Retina (tissue), 1 donor: Measurements from ENCODE around the gene NOVA2.
A peak's percentile ranks its signal among the peaks of the same experiment; 100 is the strongest.

Experiments used
- DNase-seq: peaks from one replicate; pipeline ENCODE4 v3.0.0-alpha.2; 2016

The NOVA2 gene, protein sequence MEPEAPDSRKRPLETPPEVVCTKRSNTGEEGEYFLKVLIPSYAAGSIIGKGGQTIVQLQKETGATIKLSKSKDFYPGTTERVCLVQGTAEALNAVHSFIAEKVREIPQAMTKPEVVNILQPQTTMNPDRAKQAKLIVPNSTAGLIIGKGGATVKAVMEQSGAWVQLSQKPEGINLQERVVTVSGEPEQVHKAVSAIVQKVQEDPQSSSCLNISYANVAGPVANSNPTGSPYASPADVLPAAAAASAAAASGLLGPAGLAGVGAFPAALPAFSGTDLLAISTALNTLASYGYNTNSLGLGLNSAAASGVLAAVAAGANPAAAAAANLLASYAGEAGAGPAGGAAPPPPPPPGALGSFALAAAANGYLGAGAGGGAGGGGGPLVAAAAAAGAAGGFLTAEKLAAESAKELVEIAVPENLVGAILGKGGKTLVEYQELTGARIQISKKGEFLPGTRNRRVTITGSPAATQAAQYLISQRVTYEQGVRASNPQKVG

DNA sequence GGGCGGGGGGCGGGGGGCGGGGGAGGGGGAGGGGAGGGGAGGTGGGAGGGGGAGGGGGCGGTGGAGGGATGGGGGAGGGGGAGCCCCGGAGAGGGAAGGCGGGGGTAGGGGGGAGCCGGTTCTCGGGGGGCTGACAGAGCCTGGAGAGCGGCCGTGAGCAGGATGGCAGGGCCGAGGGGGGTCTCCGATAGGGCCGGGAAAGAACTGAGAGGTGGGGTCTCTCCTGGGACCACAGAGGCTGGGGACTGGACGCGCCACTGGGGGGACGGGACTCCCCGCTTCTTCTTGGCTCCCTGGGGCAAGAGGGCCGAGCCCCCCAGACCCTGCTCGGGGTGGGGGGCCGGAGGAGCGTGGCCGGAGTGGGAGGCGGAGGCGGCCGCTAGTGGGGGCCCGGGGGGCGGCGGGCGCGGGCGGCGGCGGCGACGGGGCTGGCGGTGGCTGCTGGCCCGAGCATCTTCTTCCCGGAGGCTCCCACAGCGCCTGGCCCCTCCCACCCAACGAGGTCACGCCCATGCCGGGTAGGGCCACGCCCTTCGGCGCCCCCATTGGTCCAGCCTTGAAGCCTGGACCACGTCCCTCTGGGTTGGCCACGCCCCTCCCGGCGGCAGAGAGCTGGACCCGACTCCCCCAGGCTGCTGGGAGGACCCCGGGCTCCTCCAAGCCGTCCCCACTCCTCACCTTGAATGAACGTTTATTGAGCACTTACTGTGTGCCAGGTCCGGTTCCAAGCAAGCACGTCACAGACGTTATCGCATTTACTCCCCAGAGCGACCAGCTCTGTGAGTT is at the start of gene NOVA2:
TSS of gene NOVA2 (minus strand) at position 313 of the 786 bp plus-strand sequence. CDS start 514 bp downstream, outside the sequence.
- peak; percentile 93 for DNase-seq

DNA sequence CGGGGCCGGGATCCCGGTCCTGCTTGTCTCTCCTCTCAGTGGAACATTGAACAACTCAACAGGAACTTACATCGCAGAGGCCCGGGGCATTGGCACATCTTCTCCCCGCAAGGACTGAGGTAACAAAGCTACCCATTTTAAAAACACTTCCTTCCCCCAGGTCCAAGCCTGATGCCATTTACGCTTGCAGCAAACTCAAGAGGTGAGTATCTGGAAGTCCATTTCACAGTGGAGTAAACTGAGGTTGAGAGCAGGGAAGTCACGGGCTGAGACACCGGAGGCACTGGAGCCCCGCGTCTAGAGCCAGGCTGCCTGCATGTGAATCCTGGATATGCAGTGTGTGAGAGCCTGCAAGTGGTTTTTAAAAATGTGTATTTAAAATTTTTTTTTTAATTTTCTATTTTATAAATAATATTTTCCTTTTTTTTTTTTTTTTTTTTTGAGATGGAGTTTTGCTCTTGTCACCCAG is 49.7 kb upstream of the NOVA2 start:
- DNase-seq = no peak

DNA sequence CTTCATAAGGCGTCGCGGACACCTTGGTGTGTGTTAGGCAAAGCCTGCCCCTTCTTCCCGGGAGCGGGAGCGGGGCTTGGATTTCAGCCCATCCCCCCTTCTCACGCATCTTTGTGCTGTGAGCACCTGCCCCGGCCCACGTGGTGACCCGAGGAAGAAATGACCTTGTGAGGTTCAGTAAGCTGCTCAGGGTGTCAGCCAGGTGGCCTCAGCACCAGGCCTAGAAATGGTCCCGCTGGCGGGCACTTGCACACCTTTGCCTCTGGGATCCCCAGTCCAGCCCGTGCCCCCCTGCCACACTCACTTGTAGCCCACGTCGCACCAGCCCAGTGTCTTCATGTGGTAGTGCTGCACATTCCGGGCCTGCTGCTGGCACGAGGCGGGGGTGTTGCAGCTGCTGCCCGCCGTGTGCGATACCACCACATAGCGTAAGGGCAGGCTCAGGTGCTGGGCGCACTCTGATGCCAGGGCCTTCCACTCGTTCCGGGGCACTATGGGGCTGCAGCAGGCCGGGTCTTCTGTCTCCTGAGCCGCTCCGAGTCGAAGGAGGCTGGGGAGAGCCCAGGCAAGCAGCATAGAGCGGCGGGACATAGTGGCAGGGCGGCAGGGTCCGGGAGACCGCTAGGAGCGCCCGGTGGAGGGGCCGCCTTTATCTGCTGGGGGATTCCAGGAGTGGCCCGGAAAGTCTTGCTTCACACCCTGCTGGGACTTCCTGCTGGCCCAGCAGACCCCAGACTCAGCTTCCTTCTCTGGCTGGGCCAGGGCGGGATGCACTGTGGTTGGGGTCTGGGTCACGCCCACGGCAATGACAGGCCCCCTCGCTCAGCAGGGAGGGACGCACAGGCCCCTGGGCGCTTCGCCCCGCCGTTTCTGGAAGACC is 49.0 kb upstream of the NOVA2 start, which contains the start of gene PGLYRP1:
TSS of gene PGLYRP1 (minus strand) at position 623 of the 880 bp plus-strand sequence. CDS start at position 591, 32 bp downstream.
- DNase-seq = peak; percentile 38

DNA sequence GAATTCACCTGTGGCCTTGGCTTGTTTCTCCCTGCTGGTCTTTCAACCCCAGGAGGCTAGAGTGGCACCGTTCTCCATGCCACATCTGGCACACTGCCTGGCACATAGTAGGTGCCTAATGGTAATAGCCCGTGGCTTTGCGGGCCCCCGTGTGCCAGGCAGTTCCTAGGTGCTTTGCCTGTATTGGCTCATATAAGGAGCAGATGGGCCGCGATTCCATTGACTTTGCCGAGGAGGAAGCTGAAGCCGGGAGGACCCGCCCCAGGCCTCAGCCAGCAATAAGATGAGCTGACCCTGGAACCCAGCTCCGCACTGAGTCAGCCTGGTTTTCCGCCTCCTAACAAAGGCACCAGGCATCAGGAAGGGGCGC is 48.4 kb upstream of the NOVA2 start:
- no peak for DNase-seq

DNA sequence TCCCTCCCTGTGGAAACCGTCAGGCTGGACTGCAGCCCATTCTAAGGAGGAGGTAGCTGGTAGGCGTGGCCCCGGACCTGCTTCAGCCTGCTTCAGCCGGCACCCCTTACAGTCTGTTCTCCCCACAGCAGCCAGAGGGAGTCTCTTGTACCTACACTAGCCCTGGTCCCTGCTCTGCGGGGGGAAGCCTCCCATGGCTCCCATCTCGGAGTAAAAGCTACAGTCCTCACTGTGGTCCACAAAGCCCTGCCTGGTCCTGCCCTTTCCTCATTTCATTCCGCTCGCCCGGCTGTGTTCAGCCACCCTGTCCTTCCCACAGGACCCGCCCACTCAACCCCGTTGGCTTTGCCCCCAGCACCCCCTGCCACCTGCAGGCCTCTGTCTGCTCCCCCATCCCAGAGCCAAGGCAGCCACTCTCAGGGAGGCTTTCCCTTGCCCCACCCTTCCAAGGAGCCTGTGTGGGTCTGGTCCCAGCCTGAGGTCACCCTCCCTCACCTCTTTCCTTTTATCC is 47.9 kb upstream of the NOVA2 start:
- DNase-seq = no peak

DNA sequence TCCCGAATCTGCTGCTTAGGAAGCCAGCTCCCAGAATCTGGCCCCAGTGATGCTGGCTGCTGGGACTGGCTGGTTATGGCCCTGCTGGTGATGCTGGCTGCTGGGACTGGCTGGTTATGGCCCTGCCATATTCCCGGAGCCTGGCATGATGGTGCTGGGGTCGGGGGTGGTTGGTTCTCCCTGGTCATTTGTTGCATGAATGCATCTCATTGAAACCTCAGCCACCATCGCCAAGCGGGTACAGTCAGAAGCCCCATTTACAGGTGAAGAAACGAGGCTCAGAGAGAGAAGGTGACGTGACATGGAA is 47.1 kb upstream of the NOVA2 start:
- DNase-seq = no peak

DNA sequence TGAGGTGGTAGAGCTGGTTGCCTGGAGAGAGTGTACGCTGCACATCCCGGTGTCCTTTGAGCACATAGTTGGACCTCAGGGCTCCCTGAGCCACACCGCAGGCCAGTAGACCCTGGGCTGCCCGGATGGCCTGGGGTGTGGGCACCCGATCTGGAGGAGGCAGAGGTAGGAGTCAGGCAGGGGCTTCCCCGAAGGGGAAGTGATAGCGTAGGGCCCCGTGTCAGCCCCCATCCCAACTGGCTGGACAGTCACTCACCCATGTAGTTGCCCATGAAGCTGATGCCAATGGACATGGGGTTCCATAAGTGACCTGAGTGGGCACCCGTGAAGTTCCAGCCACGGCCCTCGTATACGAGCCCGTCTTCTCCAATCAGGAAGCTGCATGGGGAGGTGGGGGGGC is 45.6 kb upstream of the NOVA2 start:
- DNase-seq = no peak

DNA sequence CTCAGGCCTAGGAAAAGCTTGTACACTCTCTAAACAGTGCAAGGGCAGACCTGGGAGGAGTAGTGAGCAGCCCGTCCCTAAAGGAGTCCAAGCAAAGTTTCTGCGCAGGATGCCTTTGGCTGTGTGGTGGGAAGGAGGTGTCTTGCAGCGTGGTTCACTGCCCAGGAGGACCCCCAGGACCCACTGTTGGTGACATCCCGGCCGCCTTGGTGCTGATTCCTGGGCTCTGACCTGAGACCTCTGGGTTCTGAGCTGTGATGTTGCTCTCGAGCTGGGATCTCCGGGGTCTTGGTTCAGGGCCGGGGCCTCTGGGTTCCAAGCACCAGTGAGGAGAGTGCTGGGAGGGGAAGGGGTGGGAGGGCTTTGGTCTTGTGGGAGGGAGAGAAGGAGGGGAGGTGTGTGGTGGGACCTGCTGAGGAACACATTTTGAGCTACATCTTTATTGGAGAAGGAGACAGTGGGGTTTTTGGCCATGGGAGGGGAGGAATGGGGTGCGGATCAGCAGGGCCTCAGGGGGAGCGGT is 45.1 kb upstream of the NOVA2 start:
- no peak for DNase-seq

DNA sequence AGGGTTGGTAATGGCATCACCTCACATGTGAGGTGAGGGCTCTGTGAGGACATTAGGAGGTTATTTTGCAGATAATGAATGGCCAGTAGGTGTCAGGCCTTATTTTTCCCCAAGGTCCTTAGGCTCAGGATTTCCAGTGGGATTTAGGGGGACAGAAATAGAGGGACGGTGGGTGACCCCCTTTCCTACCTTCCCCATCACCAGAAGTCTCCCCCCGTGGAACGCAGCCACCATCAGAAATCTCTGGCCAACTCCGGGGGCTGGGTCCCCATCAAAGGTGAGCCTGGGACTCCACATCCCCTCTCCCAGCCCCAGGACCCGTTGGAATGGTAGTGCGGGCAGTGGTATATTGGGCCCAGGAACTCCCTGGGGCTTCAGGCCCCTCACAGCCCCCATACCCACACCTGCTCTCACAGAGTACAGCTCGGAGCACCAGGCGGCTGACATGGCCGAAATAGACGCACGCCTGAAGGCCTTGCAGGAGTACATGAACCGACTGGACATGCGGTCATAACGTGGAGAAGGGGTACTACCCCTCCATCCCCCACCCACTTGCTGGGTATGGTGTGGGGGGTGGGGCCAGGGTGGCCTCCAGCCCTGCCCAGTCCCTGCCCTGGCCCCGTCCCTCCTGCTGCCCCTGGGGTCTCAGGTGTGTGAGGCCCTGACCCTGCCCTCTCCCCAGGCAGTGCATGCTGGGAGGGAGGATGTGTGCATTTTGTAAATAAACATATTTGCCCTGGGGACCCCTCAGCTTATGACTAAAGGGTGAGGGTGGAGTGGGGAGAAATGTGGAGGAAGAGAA is 44.4 kb upstream of the NOVA2 start:
- DNase-seq = no peak

DNA sequence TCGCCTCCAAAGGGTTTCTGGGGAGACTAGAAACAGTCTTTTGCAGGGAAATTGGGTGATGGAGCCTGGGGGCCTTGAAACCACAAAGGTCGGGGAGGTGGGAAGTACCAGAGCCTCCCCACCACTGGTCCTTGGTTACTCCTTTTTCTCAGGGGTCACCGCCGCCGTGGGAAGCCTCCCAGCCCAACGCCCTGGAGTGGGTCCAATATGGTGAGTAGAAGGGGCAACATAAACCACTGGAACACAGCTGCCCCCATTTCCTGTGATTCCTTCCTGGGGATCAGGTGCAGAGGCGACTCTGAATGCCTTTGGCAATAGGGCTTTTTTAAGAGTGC is 43.4 kb upstream of the NOVA2 start:
- no peak for DNase-seq

DNA sequence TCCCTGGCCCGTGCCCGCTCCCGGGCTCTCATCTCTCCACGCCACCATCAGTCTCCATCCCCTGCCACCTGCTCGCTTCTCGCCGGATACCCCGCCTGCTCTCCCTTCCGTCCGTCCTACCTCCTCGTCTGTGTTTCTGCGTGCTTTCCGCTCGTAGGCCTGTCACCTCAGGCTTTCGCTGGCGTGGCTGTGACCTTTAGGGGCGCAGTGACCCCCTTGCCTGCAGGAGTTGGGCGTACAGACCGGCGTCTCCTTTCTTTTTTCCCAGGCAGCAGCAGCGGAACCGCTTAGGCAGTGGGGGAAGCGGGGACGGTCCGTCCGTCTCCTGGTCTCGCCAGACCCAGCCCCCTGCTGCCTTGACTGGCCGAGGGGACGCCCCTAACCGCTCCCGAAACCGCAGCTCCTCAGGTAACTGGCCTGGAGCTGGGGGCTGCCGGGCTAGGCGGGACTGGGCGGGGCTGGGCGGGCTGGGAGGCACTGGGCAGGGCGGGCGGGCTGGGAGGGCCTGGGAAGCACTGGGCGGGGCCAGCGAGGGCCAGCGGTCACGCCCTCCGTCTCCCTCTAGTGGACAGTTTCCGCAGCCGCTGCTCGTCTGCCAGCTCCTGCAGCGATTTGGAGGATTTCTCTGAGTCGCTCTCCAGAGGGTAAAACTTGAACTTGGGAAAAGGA is 42.9 kb upstream of the NOVA2 start:
- peak; percentile 86 for DNase-seq

DNA sequence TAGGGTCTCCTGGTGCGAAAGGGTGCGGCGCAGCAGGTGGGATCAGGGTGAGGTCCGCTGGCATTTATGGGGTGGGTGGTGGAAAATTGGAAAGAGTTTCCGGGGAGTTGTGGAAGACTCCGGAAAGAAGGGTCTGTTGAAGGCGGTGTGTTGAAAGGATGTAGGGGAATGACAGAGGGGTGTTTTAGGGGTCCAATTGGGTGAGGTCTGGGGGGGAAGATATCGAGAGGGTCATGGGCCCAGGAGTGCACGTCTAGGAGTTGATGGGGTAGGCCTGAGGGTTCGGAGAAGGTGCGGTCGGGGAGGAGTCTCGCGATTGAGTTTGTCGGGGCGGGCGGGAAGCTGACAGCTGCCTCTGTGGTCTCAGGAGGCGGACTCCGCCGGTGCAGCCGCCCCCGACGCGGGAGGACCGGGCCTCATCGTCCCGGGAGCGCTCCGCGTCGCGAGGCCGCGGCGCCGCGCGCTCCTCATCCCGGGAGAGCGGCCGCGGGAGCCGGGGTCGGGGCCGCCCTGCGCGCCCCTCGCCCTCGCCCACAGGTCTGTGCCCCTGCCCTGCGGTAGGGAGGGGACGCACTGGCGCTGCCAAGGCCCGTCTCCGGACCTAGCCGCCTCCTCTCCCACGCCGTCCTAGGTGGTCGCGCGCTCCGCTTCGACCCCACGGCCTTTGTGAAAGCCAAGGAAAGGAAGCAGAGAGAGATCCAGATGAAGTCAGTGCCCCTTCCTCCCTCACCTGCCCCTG is 42.2 kb upstream of the NOVA2 start:
- peak; percentile 46 for DNase-seq

DNA sequence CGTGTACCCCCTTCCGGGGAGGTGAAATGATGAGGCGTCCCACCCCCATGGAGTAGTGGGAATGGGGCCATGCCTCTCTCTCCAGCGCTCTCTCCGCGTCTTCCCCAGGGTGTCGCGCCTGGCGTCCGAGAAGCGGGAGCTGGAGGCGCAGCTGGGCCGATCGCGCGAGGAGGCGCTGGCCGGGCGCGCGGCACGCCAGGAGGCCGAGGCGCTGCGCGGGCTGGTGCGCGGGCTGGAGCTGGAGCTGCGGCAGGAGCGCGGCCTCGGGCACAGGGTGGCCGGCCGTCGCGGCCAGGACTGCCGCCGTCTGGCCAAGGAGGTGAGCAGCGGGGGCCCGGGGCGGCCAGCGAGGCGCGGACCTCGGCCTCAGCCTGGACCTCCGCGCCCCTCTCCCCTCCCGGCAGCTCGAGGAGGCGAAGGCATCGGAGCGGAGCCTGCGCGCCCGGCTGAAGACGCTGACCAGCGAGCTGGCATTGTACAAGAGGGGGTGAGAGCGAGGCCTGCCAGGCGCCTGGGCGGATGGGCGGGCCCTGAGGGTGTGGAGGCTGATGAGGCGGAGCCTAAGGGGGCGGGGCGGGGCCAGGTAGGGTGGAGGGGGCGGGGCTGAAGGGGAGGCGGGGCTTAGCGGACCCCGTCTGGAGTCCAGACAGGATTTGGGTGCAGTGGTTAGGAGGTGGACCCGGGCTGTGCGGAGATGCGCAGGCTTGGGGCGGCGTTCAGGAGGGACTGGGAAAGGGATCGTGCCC is 41.4 kb upstream of the NOVA2 start:
- DNase-seq = peak; percentile 75

DNA sequence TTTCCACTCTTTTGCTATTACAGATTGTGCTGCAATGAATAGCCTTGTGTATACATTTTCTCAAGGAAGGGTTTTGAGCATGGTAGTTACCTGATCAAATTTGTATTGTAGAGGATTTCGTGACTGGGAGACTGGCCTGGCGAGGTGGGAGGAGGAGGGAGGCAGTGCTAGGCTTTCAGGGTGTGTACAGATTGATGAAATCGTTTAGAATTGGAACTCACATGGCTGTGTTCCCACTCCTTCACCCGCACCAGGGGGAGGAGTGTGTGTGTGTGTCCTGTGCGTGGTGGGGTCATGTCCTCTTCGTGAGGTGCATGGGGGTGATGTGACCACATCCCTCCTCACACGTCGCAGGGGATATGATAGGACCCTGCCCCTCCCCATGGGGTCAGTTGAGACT is 40.9 kb upstream of the NOVA2 start:
- no peak for DNase-seq

DNA sequence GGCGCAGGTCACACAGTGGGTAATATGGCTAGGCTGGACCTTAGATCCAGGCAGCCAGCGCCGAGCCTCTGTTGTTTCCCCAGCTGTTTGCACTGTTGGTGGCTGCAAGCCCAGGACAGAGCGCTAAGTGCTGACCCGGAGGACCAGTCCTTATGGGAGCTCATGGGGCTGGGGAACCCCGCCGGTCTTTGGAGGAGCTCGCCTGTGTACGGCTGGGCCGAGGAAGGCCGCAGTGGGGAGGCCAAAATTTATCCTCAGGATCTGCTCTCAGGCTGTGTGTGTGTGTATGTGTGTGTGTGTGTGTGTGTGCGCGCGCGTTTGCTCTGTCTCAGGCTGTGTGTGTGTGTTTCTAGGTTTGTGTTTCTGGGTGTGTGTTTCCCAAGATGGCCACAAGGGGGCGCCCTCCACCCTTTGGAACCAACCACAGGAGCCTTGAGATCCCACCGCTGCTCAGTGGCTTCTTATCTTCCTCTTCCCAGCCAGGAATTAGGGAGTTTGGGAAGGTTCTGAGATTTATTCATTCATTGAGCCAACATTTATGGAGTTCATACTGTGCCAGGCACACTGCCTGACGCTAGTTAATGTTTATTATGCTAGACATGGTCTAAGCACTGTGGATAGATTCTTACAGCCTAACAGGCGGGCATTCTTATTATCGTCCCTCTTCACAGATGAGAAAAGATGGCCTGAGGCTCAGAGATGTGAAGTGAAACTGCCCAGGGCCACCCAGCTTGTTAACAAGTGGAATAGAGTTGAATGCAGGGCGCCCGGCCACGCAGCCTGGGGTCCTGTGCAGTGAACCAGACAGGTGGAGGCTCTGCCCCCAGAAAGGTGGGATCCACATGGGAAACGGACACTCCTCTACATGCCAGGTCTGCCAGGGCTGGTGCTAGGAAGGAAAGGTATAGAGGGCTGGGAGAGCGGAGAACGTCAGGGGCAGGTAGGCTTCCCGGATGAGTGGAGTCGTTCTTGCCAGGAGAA is 36.2 kb upstream of the NOVA2 start:
- peak; percentile 87 for DNase-seq

DNA sequence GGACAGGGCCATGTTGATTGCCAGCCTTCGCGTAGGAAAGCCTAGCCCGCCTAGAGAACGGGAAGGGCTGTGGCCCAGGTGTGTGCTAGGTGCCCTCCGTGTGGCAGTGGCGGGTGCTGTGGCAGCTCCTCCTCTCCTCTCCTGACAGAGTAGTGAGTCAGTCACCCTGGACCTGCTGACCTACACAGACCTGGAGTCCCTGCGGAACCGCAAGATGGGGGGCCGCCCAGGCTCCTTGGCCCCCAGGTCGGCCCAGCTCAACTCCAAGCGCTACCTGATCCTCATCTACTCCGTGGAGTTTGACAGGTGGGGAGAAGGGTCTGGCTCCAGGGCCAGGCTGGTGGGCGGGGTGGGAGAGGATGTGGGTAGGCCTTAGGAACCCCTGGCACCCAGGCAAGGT is 32.7 kb upstream of the NOVA2 start:
- DNase-seq = no peak

DNA sequence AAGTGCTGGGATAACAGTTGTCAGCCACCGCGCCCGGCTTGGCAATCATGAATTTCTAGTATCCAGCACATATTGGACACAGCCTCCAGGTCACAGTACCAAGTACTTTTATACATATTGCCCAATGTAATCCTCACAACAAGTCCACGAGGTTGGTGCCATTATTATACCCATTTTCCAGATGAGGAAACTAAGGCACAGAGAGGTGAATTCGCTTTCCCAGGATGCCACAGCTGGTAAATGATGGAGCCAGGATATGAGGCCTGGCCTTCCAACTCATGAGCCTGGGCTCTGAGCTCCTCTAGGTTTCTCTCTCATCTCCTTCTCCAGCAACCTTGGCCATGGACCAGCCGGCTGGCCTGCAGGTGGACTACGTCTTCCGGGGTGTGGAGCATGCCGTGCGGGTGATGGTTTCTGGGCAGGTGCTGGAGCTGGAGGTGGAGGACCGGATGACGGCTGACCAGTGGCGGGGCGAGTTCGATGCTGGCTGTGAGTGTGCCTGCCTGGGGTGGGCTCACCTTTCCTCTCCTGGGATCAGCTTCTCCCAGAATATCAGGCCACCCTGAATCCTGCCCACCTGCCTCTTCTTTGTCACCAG is 29.1 kb upstream of the NOVA2 start:
- no peak for DNase-seq
